ENCODE results near the gene ZSCAN30.
A peak's percentile ranks its signal among the peaks of the same experiment; 100 is the strongest.

The ZSCAN30 gene

GRCh38 chr18:35278085-35278484 is 11.9 kb downstream of the ZSCAN30 start:
- DNase-seq = no peak

- no peak for DNase-seq
These were observed 12.4 kb downstream of the ZSCAN30 start for GRCh38 chr18:35277633-35278032.

GRCh38 chr18:35276267-35276666 is 13.8 kb downstream of the ZSCAN30 start:
- DNase-seq = no peak

- no peak for DNase-seq
These were observed 18.4 kb downstream of the ZSCAN30 start for GRCh38 chr18:35271656-35272055.

DNA sequence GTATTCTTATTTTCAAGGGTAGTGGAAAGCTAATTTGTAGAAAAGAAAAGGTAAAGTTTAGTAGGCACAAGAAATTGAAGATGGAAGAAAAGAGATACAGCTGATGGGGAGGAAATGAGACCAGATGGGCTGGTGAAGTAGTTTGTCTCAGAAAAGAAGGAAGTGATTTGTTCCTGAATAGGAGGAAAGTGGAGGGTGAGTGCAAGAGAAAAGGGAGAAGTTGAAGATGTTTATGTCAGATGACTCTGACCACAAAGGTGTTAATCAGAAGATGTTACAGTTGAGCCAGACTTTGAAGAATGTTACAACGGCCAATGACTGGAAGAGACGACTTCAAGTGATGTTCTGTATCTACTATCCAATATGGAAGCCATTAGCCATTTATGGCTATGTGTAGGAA is 21.2 kb downstream of the ZSCAN30 start:
- DNase-seq = no peak

DNA sequence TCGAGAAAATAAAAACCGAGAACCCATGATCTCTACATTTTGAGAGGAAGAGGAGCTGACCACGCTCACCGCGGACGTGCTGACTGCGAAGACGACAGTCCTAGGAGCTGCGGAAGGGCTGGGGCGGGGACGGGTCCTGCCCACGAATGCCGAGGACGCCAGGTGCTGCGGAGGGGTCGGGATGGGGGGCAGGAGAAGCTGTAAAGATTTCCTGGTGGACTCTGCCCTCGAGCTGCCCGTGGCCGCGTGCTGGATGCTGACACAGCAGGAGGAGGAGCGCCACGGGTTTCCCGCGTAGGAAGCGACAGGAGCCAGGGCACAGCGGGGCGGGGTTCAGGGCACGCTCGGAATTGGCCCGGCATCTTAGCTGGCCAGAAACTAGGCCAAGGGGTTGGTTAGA is 22.2 kb downstream of the ZSCAN30 start:
- DNase-seq = no peak

- DNase-seq = peak; percentile 80
These were observed 22.8 kb downstream of the ZSCAN30 start for GRCh38 chr18:35267161-35267651.

DNA sequence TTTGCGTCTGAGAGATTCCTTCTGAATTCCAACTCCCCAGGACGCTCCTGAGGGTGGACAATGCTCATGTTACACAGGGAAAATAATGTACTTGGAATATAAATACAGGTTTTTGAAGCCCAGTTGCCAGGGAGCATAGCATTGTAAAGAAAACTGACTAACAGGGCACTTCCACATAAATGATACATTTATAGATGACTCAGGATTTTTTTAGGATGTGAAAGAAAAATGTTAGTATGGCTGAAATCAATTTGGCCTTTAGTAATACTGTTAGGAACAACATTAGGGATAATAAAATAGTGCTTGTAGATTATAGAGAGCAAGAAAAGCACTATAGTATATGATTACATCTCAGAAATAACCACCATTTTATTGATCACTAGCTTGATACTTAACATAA is 25.6 kb downstream of the ZSCAN30 start:
- DNase-seq = no peak

DNA sequence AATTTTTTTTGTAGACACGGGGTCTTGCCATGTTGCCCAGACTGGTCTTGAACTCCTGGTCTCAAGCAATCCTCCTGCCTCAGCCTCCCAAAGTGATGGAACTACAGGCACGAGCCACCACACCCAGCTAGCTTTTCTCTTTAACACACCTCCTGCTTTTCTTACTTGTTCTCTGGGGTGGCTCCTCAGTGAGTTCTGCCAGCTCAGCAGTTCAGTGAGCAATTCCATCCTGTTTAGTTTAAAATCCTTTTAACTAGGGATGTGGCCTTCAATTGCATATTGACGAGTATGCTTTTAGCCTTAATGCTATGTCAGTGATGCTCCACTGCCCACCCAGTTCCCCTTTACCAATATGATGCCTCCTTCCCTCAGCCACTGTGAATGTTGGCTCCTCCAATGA is 33.1 kb downstream of the ZSCAN30 start:
- DNase-seq = no peak

DNA sequence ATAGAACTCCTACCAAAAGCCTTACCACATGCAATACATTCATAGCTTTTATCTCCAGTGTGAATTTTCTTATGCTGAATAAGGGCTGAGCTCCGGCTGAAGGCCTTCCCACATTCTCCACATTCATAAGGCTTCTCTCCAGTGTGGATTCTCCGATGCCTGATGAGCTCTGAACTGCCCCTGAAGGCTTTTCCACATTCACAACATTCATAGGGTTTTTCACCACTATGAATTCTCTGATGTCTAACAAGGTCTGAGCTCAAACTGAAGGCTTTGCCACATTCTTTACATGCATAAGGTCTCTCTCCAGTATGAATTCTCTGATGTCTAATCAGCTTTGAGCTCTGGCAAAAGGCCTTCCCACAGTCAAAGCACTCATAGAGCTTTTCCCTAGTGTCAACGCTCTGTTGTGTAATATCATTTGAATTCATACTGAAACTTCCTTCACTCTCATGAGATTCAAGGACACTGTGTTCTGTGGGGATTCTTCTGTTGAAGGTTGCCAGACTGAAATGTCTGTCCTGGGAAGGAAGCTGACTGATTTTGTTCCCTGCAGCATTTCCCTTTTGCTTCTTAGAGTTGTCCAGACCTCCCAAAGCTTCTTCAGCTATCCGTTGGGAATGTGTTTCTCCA is 36.3 kb downstream of the ZSCAN30 start:
- DNase-seq = no peak

DNA sequence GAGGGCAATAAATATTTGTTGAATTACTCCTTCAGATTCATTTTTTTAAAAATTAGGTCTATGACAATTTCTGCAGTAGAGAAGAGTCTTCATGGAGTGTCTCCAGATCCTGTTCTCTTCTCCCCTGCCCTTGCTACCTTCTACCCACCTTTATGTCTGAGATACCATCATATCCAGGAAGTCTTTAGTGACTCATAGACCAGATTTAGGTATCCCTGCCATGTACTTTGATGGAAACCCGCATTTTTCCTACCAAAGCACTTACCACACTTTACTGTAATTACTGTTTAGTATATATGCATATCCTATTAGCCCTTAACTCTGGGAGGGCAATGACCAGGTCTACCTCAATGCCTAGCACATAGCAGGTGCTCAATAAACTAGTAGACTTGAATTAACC is 37.6 kb downstream of the ZSCAN30 start:
- no peak for DNase-seq

DNA sequence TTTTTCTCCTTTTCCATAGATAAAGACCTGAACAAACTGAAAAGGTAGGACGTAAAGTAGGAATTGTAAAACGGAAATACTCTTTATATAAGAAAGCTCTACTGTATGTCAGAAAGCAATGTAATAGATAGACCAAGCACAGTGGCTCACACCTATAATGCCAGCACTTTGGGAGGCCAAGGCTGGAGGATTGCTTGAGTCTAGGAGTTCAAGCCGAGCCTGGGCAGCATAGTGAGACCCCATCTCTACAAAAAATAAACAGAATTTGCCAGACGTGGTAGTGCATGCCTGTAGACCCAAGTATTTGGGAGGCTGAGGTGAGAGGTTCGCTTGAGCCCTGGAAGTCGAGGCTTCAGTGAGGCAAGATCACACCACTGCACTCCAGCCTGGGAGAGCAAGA is 41.6 kb downstream of the ZSCAN30 start:
- no peak for DNase-seq

DNA sequence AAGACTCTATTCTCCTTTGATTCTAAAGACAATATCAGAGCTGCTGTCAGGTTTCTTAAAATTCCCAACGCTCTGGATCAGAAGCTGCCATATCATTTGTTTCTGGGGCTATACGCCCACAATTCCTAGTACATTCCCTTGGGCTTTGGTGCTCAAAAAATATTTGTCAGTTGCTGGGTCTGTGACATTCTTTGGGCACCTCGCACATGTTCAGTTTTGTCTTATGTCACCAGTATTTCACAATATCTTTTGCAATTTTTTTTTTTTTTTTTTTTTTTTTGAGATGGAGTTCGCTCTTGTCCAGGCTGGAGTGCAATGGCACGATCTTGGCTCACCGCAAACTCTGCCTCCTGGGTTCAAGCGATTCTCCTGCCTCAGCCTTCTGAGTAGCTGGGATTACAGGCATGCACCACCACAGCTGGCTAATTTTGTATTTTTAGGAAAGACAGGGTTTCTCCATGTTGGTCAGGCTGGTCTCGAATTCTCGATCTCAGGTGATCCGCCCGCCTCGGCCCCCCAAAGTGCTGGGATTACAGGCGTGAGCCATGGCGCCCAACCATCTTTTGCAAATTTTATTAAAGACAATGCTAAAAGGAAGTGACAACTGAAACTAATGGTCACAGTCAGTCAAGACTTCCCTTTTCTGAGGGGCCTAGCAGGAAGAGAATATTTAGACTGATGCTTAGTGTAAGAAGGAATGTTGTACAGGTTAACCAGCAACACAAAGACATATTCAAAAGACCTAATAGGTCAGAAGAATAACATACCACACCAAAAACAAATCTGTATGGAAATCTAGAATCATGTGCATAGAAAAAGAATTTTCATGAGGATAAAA is 42.4 kb downstream of the ZSCAN30 start:
- DNase-seq = no peak

DNA sequence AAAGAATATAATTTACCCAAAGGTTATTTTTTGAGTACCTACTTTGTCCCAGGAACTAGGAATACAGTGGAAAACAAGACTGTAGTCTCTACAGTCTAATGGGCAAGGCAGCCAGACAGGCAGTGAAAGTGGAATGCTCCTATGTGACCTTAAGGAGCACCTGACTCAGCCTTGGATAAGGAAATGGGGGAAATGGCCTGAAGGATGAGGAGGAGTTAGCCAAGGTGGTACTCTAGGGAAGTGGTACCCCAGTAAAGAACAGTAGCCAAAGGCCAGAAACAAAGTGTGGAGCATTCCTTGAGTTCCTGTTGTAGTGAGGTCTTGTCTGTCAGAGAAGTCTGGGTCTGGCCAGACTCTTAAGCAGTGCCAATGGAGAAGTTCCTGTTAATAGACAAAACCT is 43.2 kb downstream of the ZSCAN30 start:
- DNase-seq = no peak

- DNase-seq = no peak
These were observed 44.2 kb downstream of the ZSCAN30 start for GRCh38 chr18:35245719-35246317.

GRCh38 chr18:35244671-35245070 is 45.4 kb downstream of the ZSCAN30 start:
- DNase-seq = no peak

- no peak for DNase-seq
These were observed 47.6 kb downstream of the ZSCAN30 start for GRCh38 chr18:35242426-35242825.

- no peak for DNase-seq
These were observed 48.6 kb downstream of the ZSCAN30 start for GRCh38 chr18:35241448-35241804.

- DNase-seq = peak; percentile 96
These were observed 49.2 kb downstream of the ZSCAN30 start, which contains the start of gene ZNF397 for GRCh38 chr18:35240664-35241447. Gene ZNF397, plus strand, starts transcription at chr18:35241034. Its CDS starts 1,437 bp downstream, at chr18:35242471.

DNA sequence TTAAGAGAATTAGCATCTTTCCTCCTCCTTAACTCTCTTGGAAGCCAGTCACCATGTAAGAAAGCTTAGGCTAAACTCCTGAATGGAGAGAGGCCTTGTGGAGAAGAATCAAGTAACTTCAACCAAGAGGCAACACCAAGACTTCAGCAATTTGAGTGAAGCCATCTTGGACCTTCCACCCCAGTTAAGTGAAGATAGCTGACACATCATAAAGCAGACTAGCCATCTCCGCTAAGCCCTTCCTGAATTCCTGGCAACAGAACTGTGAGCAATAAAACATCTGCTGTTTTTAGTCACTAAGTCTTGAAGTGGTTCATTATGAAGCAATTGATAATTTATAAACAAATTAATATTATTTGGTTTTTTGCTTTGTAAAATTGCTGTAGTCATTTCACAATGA is 50.7 kb downstream of the ZSCAN30 start:
- DNase-seq = no peak

GRCh38 chr18:35236571-35237363 is 53.3 kb downstream of the ZSCAN30 start:
- DNase-seq = no peak

DNA sequence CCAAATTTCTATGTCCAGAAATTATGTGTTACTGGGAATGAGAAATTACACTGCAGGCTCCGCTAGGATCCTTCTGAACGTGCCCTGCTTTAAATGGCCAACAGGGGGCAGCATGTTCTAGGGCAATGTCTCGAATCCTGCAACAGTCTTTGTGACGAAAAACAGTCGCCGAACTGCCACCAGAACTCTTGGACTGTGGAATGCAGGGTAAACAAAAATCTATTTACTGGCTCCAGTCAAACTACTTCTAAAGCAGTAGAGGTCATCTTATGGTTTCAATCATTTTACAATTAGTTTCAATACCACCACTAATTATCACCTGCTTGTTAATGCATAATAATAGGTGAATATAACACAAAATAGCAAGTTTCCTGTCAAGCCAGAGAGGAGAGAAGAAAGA is 59.0 kb downstream of the ZSCAN30 start:
- DNase-seq = peak; percentile 84

Measured in CD4-positive, alpha-beta T cell treated with Interleukin-21 for 1 hour (primary cell).